ENCODE data around the gene C17orf78.

GRCh38 chr17:37388266-37388665 lies 12.5 kb downstream of the C17orf78 start:
- TF ChIP-seq TAF1 (IDR thresholded peaks at IDR 0.05; ENCODE audit: borderline replicate concordance, insufficient read depth, low read length) (no peak), POLR2AphosphoS5 (IDR thresholded peaks at IDR 0.05; ENCODE audit: low read depth, low read length) (no peak)
